Ramos (cell line): Measurements from ENCODE around the gene RASL10B.

Experiments
- in situ Hi-C: fragments of 300-500 bp; cut with MboI; formaldehyde crosslinking; loops from one replicate; pipeline ENCODE4 v1.14.3; 2022; ENCODE audit warnings: low sequenced_read_pairs; ENCODE audit not compliant: unreplicated experiment

RASL10B gene

DNA sequence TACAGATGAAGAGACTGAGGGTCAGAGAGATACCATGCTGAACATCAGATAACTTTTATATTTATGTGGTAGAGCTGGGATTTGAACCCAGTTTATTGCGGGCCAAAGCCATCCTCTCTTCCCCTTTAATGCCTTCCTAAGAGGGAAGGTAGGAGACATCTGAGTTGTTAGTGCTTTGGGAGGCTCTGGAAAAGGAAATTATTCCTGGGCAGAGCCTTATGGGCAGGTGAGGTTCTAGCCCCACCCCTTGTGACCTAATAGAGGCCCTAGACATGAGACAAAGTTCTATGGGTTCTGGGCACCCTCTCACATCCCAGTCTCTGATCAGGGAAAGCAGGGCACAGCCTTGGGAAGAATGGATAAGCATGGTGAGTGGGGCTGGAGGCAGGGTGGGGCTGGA is 29.1 kb downstream of the RASL10B start, which contains the start of gene C17orf50:
Gene C17orf50 (plus strand): TSS at position 301 of the 400 bp plus-strand sequence. CDS start 55 bp downstream, at position 356.
- in situ Hi-C loops, result loop anchor here (5.0 kb wide), 1 partner anchor 47 kb away; the partner anchor contains the start of gene TAF15

DNA sequence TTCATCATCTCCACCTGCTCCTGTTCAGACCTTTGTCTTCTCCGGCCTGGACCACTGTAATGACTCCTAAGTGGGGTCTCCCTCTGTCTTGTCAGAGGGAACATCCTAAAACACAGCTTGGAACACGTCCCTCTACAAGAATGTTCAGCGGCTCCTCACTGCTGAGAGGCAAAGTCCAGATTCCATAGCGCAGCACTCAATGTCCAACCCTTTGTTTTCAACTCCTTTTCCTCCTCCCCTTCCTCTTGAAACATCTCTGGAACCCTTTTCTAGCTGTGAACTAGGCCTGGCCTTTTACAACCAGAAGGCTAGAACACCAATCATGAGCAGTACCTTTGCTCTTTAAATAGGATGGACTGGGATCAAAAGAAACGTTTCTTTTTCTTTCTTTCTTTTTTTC is 30.2 kb downstream of the RASL10B start:
- in situ Hi-C loops, result loop anchor here (5.0 kb wide), 1 partner anchor 46 kb away; the partner anchor contains the start of gene TAF15

DNA sequence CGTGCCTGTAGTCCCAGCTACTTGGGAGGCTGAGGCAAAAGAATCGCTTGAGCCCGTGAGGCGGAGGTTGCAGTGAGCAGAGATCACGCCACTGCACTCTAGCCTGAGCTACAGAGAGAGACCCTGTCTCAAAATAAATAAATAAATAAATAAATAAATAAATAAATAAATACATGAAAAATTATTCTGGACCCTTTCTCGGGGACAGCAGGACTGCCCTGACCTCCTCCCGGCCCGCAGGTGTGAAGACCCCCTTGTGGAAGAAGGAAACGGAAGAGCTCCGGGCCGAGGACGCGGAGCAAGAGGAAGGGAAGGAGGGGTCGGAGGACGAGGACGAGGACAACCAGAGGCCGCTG is 32.3 kb downstream of the RASL10B start:
- in situ Hi-C loops, result loop anchor here (5.0 kb wide), 1 partner anchor 44 kb away; the partner anchor contains the start of gene TAF15

DNA sequence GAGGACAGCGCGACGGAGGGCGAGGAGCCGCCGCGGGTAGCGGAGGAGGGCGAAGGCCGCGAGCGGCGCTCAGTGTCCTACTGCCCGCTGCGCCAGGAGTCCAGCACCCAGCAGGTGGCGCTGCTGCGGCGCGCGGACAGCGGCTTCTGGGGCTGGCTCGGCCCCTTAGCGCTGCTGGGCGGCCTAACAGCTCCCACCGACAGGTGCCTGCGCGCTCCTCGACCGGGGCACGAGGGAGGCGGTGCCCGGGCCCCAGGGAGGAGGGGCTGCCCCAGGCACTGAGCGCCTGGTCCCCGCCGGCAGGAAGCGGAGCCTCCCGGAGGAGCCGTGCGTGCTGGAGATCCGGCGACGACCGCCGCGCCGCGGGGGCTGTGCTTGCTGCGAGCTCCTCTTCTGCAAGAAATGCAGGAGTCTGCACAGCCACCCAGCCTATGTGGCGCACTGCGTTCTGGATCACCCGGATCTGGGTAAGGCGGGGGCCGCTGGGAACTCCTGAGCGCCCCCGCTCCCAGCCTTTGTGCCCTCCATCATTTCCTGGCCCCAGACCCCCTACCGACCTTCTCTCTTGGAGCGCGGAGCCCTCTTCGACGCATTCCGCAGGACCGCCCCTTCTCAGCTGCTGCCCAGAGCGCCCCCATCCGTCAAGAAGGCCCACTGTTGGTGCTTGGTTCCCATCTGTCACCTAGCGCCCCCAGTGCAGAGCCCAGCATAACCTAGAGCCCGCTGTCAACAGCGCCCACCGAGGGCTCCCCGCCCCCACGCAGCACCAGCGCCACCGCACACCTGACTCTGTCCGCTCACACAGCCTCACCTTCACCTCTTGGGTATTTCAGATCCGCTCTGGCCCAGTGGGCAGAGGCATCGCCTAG is 32.9 kb downstream of the RASL10B start:
- in situ Hi-C loops, result loop anchor here (5.0 kb wide), 1 partner anchor 43 kb away; the partner anchor contains the start of gene TAF15

DNA sequence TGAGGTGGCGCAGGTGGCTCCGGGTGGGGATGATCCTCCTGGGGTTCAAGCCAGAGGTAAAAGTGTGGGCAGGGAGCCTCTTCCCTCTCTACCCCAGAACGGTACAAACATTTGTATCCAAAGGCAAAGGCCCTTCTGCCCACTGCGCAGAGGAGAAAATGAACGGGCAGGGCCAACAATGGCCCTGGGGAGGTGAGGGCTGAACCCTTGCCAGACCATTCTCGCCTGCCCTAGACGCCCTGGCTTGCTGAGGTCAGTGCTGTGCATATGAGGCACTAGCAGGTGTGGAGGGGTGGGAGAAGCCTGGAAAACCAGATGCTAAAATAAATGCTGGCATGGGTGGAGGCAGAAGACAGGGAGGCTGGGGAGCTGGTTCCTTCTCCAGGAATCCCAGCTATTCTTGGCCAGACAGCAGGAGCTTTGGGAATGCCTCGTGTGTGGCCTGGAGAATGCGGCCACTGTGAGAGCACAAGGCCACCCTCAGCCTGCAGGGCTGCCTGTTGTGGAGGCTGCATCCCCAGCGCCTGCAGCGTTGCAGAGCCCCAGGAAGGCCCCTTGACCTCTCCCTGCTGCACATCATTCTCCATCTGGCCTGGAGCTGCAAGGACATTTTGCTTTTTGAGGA is 33.8 kb downstream of the RASL10B start:
- in situ Hi-C loops, result no loop called here

DNA sequence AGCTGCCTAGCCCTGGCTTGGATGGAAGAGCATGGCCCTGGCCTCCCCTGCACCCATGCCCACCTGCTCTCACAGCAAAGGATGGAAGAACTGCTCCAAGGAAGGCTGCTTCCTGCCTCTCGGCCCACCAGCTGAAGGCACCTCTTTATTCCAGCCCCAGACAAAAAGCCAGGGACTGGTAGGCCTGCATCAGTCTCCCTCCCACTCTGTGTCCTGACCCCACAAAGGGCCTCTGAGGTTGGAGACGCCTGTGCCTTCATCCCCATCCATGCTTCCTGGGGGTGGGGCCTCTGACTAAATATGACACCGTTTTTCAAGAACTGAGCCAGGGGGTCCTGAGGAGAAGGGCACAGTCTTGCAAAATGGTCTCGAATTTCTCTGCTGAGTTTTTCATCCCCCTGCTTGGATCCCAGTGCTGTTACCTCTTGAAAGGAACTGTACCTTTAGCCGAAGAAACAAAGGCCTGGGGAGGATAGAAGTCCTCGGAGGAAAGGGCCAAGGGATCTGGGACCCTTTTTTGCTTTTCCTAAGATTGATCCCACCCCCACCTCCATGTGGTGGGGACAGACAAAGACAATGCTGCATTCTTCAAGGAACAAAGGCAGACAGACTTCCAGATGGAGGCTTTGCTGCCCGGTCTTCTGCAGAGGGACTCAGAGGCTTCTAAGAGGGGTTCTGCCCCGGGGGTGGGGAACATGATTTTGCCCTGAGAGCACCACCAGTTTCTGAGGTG is 34.5 kb downstream of the RASL10B start:
- in situ Hi-C loops, result no loop called here

DNA sequence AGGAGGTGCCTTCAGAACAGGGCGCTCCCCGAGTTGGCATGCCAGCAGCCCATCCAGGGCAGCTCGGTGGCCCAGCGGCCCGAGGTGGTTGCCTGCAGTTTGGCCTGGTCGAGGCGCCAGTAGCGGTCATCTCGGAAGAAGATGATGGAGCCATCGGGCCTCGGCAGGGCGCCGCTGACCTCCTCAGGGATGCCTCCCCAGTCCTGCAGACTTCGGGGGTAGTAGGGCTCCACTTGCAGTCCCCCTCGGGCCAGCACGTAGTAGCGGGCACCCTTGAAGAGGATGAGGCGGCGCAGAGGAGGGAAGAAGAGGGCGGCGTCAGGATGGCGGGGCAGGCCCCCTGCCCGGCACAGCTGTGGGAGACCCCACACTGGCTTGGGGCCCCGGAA is 35.0 kb downstream of the RASL10B start:
- in situ Hi-C loops, result no loop called here

DNA sequence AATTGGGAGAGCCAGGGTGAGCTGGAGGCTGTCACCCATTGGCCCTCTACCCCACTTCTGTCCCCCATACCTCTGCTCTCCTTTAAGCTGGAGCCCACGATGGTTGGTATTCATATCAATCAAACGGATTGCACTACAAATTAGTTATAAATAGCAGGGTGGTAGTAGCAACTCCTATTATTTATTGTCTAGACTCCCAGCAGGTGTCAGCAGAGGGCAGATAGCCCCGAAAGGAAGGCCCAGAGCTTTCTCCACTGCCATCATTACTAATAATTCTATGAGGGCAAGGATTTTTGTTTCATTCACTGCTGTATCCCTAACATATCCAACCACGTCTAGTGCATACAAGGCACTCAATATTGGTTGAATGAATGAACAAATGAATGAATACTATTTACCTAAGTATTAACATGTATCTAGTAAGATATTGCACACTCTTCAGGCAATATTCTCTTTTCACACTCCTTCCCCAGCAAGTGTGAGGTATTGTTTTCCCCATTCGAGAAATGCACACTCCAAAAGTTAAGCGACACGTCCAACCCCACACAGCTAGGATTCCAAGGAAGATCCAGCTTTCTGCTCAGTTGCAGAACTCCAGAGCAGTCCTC is 35.6 kb downstream of the RASL10B start:
- in situ Hi-C loops, result no loop called here

DNA sequence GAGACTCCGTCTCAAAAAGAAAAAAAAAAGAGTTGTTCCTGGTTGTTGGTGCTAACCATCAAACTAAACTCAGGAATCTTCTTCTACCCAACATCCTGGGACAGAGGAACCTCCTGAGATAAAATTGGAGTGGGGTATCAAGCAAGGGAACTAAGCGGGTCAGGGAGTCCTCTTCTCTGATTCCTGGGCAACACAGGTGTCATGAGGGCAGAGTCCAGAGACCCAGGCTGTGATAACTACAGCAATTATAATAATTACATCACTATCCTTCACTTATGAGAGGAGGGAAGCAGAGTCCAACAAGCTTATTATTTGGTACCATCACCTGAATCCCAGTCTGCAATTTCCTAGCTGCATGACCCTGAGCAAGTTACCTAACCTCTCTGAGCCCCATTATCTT is 37.4 kb downstream of the RASL10B start:
- in situ Hi-C loops, result no loop called here

DNA sequence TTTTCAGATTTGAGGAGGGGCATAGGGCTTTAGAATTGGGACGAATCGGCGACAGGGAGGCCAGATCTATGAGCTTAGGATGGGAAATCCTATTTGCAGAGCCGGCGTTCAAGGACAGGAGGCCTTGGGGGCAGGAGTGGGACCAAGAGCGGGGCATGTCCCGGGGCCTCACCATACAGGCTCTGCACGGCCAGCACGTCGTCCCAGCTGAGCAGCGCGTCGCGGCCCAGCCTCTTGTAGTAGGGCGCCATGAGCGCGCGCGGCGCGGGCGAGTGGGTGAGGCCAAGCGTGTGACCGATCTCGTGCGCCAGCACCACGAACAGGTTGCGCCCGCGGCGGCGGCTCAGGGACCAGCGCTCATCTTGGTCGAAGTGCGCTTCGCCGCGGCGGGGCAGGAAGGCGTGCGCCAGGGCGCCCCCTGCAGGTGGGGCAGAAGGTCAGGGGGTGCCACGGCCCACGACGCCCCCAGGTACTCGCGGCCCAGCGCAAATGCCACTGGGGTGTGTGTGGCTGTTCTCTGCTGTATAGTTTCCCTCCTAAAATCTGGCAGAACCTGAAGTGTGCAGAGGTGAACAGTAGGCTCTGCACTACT is 38.6 kb downstream of the RASL10B start:
- in situ Hi-C loops, result no loop called here

DNA sequence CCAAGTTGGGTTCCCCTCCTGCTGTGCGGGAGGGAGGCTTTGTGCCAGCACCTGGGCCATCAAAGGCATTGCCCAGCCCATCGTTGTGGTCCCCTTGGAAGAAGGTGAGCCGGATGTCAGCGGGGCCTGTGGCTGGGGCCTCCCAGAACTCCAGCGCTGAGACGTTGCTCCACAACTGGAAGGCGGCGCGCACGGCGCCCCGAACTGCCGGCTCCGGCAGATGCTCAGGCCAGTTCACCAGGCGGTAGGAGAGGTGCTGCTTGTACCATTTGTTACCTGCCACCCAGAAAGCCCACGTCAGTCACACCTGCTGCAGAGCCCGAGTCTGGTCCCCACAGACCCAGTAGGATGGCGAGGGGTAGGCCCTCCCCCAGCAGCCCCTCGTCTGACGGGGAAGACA is 41.7 kb downstream of the RASL10B start:
- in situ Hi-C loops, result no loop called here

DNA sequence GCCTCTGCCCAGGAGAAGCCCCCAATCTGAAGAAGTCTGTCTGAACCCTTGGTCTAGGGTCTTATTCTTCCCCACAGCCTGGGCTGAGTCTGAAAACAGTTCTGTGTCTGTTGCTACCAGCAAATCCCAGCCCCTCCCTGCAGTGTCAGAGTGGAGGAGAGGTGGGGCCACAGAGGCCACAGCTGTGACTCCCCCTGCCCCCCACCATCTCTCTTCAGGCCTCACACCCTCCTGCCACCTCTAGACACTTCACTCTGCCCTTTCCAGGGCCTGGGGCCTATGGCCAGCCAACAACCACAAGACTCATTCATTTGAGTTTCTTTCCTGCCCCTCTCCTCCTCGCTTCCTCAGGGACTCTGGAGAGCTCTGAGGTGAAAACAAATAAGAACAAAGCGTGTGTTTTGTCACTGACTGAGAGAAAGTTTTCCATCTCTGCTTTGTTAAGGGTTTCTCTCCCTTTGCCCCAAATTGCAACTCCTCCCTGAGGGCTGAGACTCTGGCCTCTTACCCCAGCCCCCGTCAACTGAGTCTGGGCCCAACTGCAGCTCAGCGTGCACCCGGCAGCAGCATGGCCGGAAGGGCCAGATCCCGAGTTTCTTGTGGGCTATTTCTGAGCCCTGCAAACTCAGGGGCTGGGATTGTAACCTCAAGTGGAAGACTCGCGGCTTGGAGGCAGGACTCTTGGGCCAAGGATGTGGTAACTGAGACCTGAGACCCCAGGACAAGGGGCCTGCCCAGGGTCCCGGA is 42.4 kb downstream of the RASL10B start:
- in situ Hi-C loops, result no loop called here

DNA sequence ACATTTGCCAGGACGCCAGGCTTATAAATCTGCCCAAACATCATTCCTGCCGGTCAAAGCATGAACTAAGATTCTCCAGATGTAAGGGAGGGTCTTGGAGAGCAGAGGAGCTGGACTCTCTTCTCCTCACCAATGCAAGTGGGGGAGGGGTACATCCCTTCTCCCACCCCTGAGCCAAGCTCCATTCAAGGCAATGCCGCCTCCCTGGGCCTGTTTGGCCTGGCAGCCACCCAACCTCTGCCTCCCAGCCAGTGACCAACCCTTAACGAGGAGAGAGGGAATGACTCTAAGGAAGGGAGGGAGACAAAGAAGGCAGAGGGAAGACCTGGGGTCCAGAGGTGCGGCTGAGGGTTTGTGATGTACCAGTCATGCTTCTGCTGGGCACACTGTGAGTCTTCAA is 43.1 kb downstream of the RASL10B start:
- in situ Hi-C loops, result no loop called here

DNA sequence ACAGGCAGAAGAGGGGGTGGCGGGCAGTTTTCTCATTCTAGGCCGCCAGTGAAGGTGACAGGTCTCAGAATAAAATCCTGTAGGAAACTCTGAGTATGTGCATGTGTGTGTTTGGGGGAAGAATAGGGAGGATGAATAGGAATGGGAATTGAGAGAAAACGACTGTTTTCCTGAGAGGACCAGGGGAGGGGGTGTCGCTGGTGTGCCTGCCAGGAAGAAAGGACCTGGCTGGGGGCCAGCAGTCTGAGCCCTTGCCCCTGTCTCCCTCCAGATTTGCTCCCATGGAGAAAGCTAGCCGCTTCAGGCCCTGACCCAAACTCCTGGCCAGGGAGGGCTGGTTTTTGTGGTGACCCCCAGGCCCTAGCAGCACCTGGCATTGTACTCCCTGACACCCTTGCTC is 43.6 kb downstream of the RASL10B start:
- in situ Hi-C loops, result no loop called here

DNA sequence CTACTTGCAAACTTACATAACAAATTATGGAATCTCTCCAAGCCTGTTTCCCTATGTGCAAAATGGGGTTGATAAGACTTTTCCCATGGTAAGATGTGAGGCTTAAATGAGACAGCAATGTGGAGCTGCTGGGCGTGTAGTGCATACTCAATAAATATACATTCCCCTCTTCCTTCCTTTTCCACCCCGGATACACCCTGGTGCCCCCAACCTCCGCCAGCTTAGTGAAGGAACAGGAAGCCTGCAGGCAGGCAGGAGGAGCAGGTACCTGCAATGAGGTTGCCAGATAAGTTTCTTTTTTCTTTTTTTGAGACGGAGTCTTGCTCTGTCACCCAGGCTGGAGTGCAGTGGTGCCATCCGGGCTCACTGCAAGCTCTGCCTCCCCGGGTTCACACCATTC is 44.1 kb downstream of the RASL10B start:
- in situ Hi-C loops, result no loop called here

DNA sequence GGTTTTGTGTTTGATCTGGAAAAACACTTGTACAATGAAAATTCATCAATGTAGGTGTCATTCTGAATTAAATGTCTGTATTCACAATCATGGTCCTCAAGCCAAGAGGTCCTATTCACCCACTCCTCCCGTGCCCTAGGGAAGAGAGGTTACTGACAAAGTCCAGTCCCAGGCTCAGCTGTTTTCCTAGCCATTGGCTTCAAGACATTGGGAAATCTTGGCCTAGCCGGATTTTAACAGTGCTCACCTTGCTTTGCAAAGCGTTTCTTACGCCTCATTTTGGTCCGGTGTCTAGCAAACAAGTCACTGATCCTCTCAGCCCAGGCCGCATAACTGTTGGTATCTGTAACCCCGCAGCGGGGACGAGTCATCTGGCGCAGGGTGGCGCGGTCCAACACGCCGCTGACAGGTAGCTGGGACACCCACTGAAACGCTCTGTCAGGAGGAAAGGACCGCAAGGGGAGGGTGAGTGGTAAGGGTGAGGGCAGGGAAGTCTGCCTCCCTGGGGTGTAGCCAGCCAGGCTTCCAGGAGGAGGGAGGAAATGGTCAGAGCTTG is 47.3 kb downstream of the RASL10B start:
- in situ Hi-C loops, result no loop called here

DNA sequence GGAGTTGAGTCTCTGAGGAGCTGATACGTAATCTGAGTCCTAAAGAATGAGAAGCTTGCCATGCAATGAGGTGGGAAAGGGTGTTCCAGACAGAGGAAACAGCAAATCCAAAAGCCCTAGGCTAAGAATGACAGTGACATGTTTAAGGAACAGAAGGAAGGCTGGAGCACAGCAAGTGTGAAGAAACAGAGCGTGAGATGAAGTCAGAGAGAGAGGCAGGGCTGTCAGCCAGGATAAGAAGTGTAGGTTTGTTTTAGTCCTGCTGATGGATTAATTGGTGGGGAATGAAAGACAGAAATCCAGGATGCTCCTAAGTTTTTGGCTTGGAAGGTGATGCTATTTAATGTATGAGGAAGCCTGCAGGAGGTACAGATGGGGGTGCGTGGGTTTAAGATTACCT is 49.5 kb downstream of the RASL10B start:
- in situ Hi-C loops, result no loop called here

DNA sequence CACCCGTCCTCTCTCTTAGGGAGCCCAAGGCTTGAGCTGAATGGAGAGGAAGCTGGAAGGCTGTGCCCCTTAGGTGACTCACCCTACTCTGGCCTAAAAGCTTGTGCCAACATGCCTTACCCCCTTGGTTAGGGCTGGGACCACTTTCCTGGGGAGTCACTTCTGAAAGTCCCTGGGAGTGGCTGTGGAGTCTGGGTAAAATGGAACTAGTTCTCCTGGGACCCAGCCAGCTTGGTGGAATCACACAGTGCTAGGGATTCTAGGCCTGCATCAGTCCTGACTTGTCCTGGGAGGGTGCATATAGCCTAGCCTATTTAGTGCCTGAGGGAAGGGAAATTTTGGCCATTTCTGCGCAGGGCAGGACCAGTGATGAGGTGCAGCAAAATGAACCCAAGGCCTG is 53.5 kb downstream of the RASL10B start:
- in situ Hi-C loops, result no loop called here

DNA sequence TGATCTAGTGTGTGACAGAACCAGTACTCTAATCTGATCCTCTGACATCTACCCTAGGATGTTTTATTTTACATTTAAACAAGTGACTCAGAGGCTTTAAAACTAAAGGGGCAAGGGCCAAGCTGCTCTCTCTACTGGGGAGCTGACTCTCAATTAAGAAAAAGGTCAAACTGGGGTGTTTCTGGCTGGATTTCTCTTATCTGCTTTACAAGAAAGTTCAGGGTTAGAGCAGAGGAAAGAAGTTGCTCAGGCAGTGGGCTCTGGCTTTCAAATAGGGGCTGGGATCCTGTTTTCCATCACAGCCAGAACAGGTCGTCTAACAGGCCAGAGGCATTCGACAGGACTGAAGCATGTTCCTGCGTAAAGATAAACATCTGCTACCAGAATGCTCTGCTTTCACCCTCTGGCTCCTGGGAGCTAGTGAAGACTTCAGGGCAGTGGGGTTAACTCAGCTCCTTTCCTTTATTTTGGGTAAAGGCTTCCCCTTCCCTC is 55.5 kb downstream of the RASL10B start:
- in situ Hi-C loops, result no loop called here
